Uterus (tissue), 4 donors: ENCODE measurements around the gene RNU6-7. TPM values are rescaled to one million over a fixed set of nuclear protein-coding genes. Genes with fewer than 3 reads are reported as not detected.
A peak's percentile ranks its signal among the peaks of the same experiment; 100 is the strongest.

Source experiments
- DNase-seq, 2 donors: peaks; one replicate each; pipeline ENCODE4 v3.0.0-alpha.2; 2019 to 2020
- H3K27ac ChIP-seq, 2 donors: fragments of 200-600 bp; sonication (generic); 1 replicate in 1 of 2; 2 replicates in 1 of 2; pipeline ENCODE4 v1.5.1; 2016 to 2018
- H3K27me3 ChIP-seq, 2 donors: fragments of 200-600 bp; sonication (generic); one replicate each; pipeline ENCODE4 v1.5.1; 2018 to 2019; ENCODE audit warnings: control low read depth in 1 of 2
- H3K36me3 ChIP-seq, 2 donors: fragments of 200-600 bp; sonication (generic); one replicate each; pipeline ENCODE4 v1.5.1; 2019; ENCODE audit warnings: control low read depth in 1 of 2
- H3K4me1 ChIP-seq, 2 donors: fragments of 200-600 bp; sonication (generic); one replicate each; pipeline ENCODE4 v1.5.1; 2018 to 2019; ENCODE audit warnings: control low read depth in 1 of 2
- H3K4me3 ChIP-seq, 2 donors: fragments of 200-600 bp; sonication (generic); 1 replicate in 1 of 2; 2 replicates in 1 of 2; pipeline ENCODE4 v1.5.1; 2018 to 2019; ENCODE audit warnings: mild to moderate bottlenecking in 1 of 2
- H3K9me3 ChIP-seq, 2 donors: fragments of 200-600 bp; sonication (generic); one replicate each; pipeline ENCODE4 v1.5.1; 2019; ENCODE audit warnings: control low read depth in 1 of 2
- CTCF ChIP-seq, 4 experiments: fragments of 200-600 bp in 2 of 4; fragments of 450-650 bp in 2 of 4; sonication (generic) in 2 of 4; IDR thresholded peaks; one replicate each; pipeline ENCODE4 v1.5.1; 2016 to 2019; ENCODE audit warnings: antibody characterized with exemption in 4 of 4, mild to moderate bottlenecking in 2 of 4, moderate library complexity in 1 of 4
- POLR2A ChIP-seq, 2 donors: fragments of 450-650 bp; IDR thresholded peaks; one replicate each; pipeline ENCODE4 v1.6.1; 2016; ENCODE audit warnings: antibody characterized with exemption in 2 of 2, mild to moderate bottlenecking in 1 of 2, moderate library complexity in 1 of 2
- intact Hi-C: fragments of 100-400 bp; cut with DNase I; formaldehyde crosslinking; loops from one replicate; pipeline ENCODE4 v1.15.1; 2023; ENCODE audit warnings: low total_unique reads
- total RNA-seq, 4 donors: library from RNA; depleted of rRNA in 3 of 4; stranded (reverse); fragments of >200 nt in 3 of 4; gene quantifications; one replicate each; pipeline versions ENCODE4 v1.1.0 to v1.2.4, GENCODE V29; 2014 to 2023
- donor health status: DM: yes; HTN: yes; CAD: no.

Gene RNU6-7
- total RNA-seq, 4 donors from 2014 or later, result not detected

DNA sequence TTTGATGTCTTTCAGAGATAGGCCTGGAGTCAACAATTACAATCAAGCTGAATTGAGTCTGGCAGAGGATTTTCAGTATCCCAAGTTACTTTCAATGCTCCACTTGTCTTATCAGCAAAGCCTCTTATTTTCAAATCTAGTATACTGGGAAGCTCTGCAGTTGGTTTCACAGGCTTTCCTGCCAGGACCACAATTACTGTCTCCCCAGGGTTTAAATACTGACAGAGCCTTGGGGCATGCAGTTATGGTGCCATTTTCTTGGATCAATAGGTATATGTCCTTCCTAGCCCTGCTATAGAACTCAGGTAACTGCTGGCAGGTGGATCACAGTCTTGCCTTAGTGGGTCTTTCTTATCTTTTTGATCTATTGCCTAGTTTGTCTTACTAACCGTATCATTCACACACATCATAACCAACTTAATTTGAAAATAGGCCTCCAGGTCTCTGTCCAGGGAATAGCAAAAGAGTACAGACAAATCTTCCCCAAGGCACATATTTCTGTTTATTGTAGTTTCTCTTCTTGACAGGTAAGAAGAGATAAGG lies 23.6 kb downstream of the RNU6-7 start:
- intact Hi-C loops, result no loop called here
- Histone ChIP-seq H3K36me3 (no peaks in the 10 kb centered on the region), H3K27ac (peak overlapping the region; percentile 60 to 65), H3K4me3 (no peak overlapping the region), H3K27me3 (no peaks in the 10 kb centered on the region), H3K9me3 (no peaks in the 10 kb centered on the region), H3K4me1 (no peaks in the 10 kb centered on the region)
- TF ChIP-seq CTCF (IDR thresholded peaks at IDR 0.05), result no peak
- no peak for TF ChIP-seq POLR2A (IDR thresholded peaks at IDR 0.05)
- DNase-seq, result no peak

GRCh38 chr14:32226056-32226455 lies 24.2 kb downstream of the RNU6-7 start:
- intact Hi-C loops, result no loop called here
- H3K4me1 ChIP-seq, result no peaks in the 10 kb centered on the region

GRCh38 chr14:32230181-32230580 lies 28.3 kb downstream of the RNU6-7 start:
- H3K9me3 ChIP-seq, result no peaks in the 10 kb centered on the region
- no peak for DNase-seq
- no peaks in the 10 kb centered on the region for H3K27me3 ChIP-seq
- TF ChIP-seq POLR2A (IDR thresholded peaks at IDR 0.05) (no peak), CTCF (IDR thresholded peaks at IDR 0.05) (no peak)
- H3K4me3 ChIP-seq, result no peak overlapping the region
- peak overlapping the region; percentile 62 to 66 for H3K27ac ChIP-seq
- intact Hi-C loops, result no loop called here
- H3K4me1 ChIP-seq, result no peaks in the 10 kb centered on the region
- H3K36me3 ChIP-seq, result no peaks in the 10 kb centered on the region

More at GRCh38 chr14:32226056-32226455, 24.2 kb downstream of the RNU6-7 start:
- TF ChIP-seq CTCF (IDR thresholded peaks at IDR 0.05), result no peak
- TF ChIP-seq POLR2A (IDR thresholded peaks at IDR 0.05), result no peak
- Histone ChIP-seq H3K36me3 (no peaks in the 10 kb centered on the region), H3K27ac (peak overlapping the region; percentile 60 to 65), H3K4me3 (no peak overlapping the region), H3K9me3 (no peaks in the 10 kb centered on the region), H3K27me3 (no peaks in the 10 kb centered on the region)
- DNase-seq, result no peak

- DNase-seq, result no peak
- Histone ChIP-seq H3K4me3 (no peak overlapping the region), H3K4me1 (no peaks in the 10 kb centered on the region), H3K27ac (peak overlapping the region; percentile 62 to 66), H3K9me3 (no peaks in the 10 kb centered on the region), H3K36me3 (no peaks in the 10 kb centered on the region), H3K27me3 (no peaks in the 10 kb centered on the region)
- TF ChIP-seq CTCF (IDR thresholded peaks at IDR 0.05), result no peak
- TF ChIP-seq POLR2A (IDR thresholded peaks at IDR 0.05), result no peak
- intact Hi-C loops, result no loop called here
These were observed 28.9 kb downstream of the RNU6-7 start for GRCh38 chr14:32230695-32231280.

- DNase-seq, result no peak
- no peak overlapping the region for H3K4me3 ChIP-seq
- no peaks in the 10 kb centered on the region for H3K27me3 ChIP-seq
- no peaks in the 10 kb centered on the region for H3K4me1 ChIP-seq
- H3K36me3 ChIP-seq, result no peaks in the 10 kb centered on the region
- TF ChIP-seq POLR2A (IDR thresholded peaks at IDR 0.05) (no peak), CTCF (IDR thresholded peaks at IDR 0.05) (no peak)
- intact Hi-C loops, result no loop called here
- no peak overlapping the region for H3K27ac ChIP-seq
- H3K9me3 ChIP-seq, result no peaks in the 10 kb centered on the region
These were observed 30.6 kb downstream of the RNU6-7 start for GRCh38 chr14:32232481-32232880.
